SK-N-SH (cell line): ENCODE measurements around the gene CD38.

Source experiments
- CTCF ChIP-seq: fragments of 200-600 bp; sonication (generic); IDR thresholded peaks from 2 replicates; pipeline ENCODE4 v1.6.1; 2017; ENCODE audit warnings: antibody characterized with exemption, mild to moderate bottlenecking, moderate library complexity
- MAX ChIP-seq: IDR thresholded peaks from 2 replicates; pipeline ENCODE4 v1.4.0; 2012; ENCODE audit warnings: low read depth
- PBX3 ChIP-seq: IDR thresholded peaks from 2 replicates; pipeline ENCODE4; 2012
- POLR2AphosphoS5 ChIP-seq: IDR thresholded peaks from 2 replicates; pipeline ENCODE4 v1.6.1; 2012; ENCODE audit warnings: low read depth, low read length
- TEAD4 ChIP-seq: IDR thresholded peaks from 2 replicates; pipeline ENCODE4 v1.4.0; 2012; ENCODE audit warnings: mild to moderate bottlenecking, borderline replicate concordance; ENCODE audit not compliant: insufficient read depth
- USF2 ChIP-seq: fragments of 150-350 bp; IDR thresholded peaks from 2 replicates; pipeline ENCODE4 v1.6.1; 2017; ENCODE audit warnings: antibody characterized with exemption, low read length, low read depth, borderline replicate concordance
- YY1 ChIP-seq: IDR thresholded peaks from 2 replicates; pipeline ENCODE4 v1.4.0; 2012; ENCODE audit warnings: low read depth, mild to moderate bottlenecking

- TF ChIP-seq MAX: no peak
- no peak for TF ChIP-seq CTCF
- TF ChIP-seq YY1: no peak
- TF ChIP-seq TEAD4: no peak
- TF ChIP-seq USF2: no peak
- TF ChIP-seq POLR2AphosphoS5: no peak
- TF ChIP-seq PBX3: no peak
These were observed 11.3 kb upstream of the CD38 start for GRCh38 chr4:15766821-15767220.
